SK-N-MC (cell line): ENCODE data around the gene ZCCHC7.
"Not testable (repeated sequence)": the region's sequence is repeated elsewhere in the genome, so short reads cannot be mapped to it uniquely, and the experiment has no call there.

Experiments used
- DNase-seq: peaks from one replicate; pipeline ENCODE4 v3.0.0-alpha.2; 2011; ENCODE audit warnings: low read depth, low spot score
- H3K27ac ChIP-seq: fragments of 200-600 bp; sonication (generic); 2 replicates; pipeline ENCODE4 v1.5.1; 2016; ENCODE audit warnings: mixed run types
- H3K36me3 ChIP-seq: fragments of 200-600 bp; sonication (generic); 2 replicates; pipeline ENCODE4 v1.6.1; 2017; ENCODE audit warnings: antibody characterized with exemption, low read length, mixed read lengths; ENCODE audit not compliant: insufficient read depth
- H3K4me3 ChIP-seq: fragments of 200-600 bp; sonication (generic); 2 replicates; pipeline ENCODE4 v1.5.1; 2016
- H3K9ac ChIP-seq: fragments of 200-600 bp; sonication (generic); 2 replicates; pipeline ENCODE4 v1.8.0; 2017; ENCODE audit warnings: mixed run types, mixed read lengths; ENCODE audit not compliant: insufficient read length
- H3K9me3 ChIP-seq: fragments of 200-600 bp; sonication (generic); 2 replicates; pipeline ENCODE4 v1.6.1; 2017; ENCODE audit warnings: low read depth, mild to moderate bottlenecking, antibody characterized with exemption, low read length, moderate library complexity, mixed read lengths
- EZH2 ChIP-seq: fragments of 200-600 bp; sonication (generic); IDR thresholded peaks from one replicate; pipeline ENCODE4 v1.6.1; 2017; ENCODE audit warnings: antibody characterized with exemption
- FOXP2 ChIP-seq: optimal IDR thresholded peaks from 2 replicates; pipeline ENCODE3; 2011; ENCODE audit warnings: mild to moderate bottlenecking, moderate library complexity; ENCODE audit not compliant: insufficient read depth; ENCODE audit errors: extremely low read length, control extremely low read depth
- POLR2AphosphoS5 ChIP-seq: IDR thresholded peaks from 2 replicates; pipeline ENCODE4 v1.6.1; 2012; ENCODE audit warnings: mild to moderate bottlenecking, low read depth, low read length, borderline replicate concordance

ZCCHC7 gene

DNA sequence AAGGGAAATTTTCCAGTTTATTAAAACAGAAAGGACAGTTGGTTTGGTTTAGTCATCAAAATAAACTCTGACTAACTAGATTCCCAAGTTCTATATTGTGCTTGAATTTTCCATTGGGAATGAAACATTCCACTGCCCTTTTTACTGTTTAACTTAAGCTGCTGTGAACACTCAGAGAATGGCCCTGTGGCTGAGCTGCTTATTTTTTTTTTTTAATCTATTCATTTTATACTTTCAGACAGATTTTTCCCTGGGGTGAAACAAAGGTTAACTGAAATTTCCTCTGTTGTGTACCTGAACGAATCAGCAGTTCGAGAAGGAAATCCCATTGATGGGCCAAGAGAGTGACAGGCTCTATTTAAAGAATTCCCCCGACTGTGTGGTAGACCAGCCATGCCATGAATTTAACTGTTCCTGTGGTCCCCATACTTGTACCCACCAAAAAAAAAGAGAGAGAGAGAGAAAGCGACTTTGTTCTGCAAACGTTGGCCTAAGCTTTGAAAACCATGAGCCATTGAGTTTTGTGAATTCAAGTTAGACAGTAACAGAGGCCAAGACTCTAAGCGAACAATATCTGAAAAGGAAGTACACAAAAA lies 163.5 kb downstream of the ZCCHC7 start:
- Histone ChIP-seq H3K36me3 (no peaks in the 10 kb centered on the region; the same call in 1 of the 2 replicates), H3K9me3 (no peaks in the 10 kb centered on the region), H3K27ac (peak overlapping the region; percentile 80), H3K9ac (peak overlapping the region; percentile 50), H3K4me3 (peak overlapping the region; percentile 29)
- DNase-seq, result no peak
- no peak for TF ChIP-seq FOXP2
- no peak for TF ChIP-seq EZH2
- no peak for TF ChIP-seq POLR2AphosphoS5

DNA sequence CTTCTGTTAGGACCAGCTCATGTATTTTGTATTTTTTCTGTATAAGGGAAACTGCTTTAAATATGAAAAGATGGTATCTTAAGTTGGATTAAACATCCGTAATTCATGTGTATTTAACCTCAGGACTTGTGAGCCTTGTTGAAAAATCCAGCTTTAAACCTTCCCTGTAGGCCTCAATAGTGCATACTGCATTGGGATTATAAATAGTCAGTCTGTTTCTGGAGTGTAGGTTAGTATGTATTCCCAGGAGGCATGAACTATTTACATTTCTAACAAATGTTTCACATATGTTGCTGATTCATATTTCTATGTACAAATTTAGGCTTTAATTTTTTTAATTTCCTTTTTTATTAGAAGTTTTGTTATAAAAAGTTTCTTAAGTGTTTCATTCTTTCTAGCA lies 164.3 kb downstream of the ZCCHC7 start:
- peak overlapping the region; percentile 80 for H3K27ac ChIP-seq
- H3K9ac ChIP-seq, result peak overlapping the region; percentile 50
- no peaks in the 10 kb centered on the region; the same call in 1 of the 2 replicates for H3K36me3 ChIP-seq
- no peak for TF ChIP-seq FOXP2
- TF ChIP-seq EZH2, result no peak
- no peak for TF ChIP-seq POLR2AphosphoS5
- DNase-seq, result no peak
- no peaks in the 10 kb centered on the region for H3K9me3 ChIP-seq
- H3K4me3 ChIP-seq, result peak overlapping the region; percentile 29

DNA sequence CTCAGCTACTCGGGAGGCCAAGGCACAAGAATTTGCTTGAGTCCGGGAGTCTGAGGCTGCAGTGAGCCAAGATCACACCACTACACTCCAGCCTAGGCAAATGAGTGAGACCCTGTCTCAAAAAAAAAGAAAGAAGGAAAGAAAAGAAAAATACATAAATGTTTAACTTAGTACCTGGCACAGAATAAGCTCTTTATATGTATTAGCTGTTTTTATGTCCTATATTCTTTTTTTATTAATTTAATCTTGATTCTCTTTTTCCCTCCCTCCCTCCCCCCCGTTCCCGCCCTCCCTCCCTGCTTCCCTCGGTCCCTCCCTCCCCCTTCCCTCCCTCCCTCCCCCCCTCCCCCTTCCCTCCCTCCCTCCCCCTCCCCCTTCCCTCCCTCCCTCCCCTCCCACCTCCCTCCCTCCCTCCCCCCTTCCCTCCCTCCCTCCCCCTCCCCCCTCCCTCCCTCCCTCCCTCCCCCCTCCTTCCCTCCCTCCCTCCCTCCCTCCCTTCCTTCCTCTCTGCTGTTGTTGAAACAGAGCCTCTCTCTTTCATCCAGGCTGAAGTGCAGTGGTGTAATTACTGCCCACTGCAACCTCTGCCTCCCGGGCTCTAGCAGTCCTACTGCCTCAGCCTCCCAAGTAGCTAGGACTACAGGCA lies 166.3 kb downstream of the ZCCHC7 start:
- Histone ChIP-seq H3K36me3 (no peaks in the 10 kb centered on the region; the same call in 1 of the 2 replicates), H3K27ac (0 out of 2 replicates have a peak overlapping the region, but pooled peaks have one; percentile 25), H3K4me3 (no peak overlapping the region), H3K9ac (no peak overlapping the region), H3K9me3 (no peaks in the 10 kb centered on the region)
- TF ChIP-seq FOXP2, result no peak
- TF ChIP-seq POLR2AphosphoS5, result no peak
- TF ChIP-seq EZH2, result no peak
- DNase-seq, result no peak

DNA sequence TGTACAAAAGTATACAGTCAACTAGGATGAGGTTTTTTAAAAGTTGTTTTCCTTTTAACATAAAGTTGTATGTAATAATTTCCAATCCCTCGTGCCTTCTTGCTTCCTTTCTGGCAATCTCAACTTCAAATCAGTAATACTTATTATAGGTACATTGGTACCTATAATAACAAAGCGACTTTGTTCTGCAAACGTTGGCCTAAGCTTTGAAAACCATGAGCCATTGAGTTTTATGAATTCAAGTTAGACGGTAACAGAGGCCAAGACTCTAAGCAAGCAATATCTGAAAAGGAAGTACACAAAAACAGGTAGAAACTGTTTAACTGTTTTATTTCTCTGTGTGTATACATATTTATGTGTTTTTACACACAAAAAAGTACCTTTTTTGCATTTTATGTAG lies 166.9 kb downstream of the ZCCHC7 start:
- no peak for TF ChIP-seq FOXP2
- TF ChIP-seq EZH2, result no peak
- TF ChIP-seq POLR2AphosphoS5, result no peak
- DNase-seq, result no peak
- no peaks in the 10 kb centered on the region for H3K9me3 ChIP-seq
- H3K27ac ChIP-seq, result no peak overlapping the region
- H3K9ac ChIP-seq, result no peak overlapping the region
- H3K4me3 ChIP-seq, result no peak overlapping the region
- H3K36me3 ChIP-seq, result no peaks in the 10 kb centered on the region; the same call in 1 of the 2 replicates

DNA sequence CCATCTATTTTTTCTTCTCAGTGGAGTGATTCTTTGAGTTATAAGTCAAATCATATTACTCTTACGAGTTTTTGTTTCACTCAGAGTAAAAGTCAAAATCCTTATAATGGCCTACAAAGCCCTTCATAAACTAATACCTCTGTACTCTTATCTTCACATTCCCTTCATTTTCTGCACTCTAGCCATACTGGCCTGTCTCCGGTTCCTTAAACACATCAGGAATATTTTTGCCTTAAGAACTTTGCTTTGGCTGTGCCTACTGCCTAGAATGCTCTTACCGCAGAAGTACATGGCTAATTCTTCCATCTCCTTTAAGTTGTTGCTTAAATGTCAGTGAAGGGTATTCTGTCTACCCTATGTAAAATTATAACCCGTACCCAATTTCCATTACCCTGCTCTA lies 169.3 kb downstream of the ZCCHC7 start:
- no peak overlapping the region for H3K9ac ChIP-seq
- no peaks in the 10 kb centered on the region; the same call in 1 of the 2 replicates for H3K36me3 ChIP-seq
- H3K4me3 ChIP-seq, result no peak overlapping the region
- TF ChIP-seq FOXP2 (no peak), EZH2 (no peak), POLR2AphosphoS5 (no peak)
- DNase-seq, result no peak
- peak overlapping the region; percentile 97 for H3K27ac ChIP-seq
- no peaks in the 10 kb centered on the region for H3K9me3 ChIP-seq

DNA sequence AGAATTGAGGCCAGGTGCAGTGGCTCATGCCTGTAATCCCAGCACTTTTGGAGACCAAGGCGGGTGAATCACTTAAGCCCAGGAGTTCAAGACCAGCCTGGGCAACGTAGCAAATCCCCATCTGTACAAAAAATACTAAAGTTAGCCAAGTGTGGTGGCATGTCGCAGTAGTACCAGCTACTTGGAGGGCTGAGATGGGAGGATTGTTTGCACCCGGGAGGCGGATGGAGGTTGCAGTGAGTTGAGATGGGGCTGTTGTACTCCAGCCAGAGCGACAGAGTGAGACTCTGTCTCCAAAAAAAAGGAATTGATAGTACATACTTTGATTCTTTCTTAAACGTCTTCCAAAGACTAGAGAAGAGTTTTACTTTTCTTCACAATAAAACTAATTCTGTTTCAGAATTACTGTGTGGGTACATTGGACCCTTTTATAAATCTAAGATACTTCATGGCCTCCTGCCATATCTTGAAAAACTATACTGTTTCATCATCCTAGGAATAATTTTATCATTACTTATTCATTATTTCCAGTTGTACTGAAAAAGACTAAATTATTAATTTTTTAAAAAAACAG lies 170.1 kb downstream of the ZCCHC7 start:
- Histone ChIP-seq H3K4me3 (peak overlapping the region; percentile 62), H3K9ac (peak overlapping the region; percentile 73), H3K9me3 (no peaks in the 10 kb centered on the region), H3K27ac (peak overlapping the region; percentile 97), H3K36me3 (no peaks in the 10 kb centered on the region; the same call in 1 of the 2 replicates)
- DNase-seq, result no peak
- no peak for TF ChIP-seq POLR2AphosphoS5
- no peak for TF ChIP-seq EZH2
- TF ChIP-seq FOXP2, result no peak

DNA sequence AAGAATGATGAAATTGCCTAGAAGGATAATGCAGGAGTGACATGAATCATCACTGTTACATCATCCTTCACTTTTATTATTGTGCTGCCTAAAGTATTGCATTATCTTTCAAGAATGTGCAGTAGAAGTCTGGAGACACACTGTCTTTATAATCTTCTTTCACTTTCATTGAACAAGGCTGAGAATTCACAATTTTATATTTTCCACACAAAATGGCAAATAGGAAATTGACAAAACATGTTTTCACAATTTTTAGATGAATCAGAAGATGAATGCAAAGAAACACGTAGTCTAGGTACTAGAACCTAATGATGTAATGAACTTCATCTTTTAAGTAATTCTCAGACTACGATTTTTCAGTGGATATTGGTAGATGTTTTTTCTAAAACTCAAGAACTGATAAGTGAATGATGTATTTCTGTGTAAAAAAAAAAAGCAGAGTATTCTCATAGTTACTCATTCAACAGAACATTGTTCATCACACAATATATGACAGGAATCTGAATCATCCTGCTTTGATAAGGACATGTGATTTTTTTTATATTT lies 170.6 kb downstream of the ZCCHC7 start:
- Histone ChIP-seq H3K9ac (peak overlapping the region; percentile 73), H3K27ac (peak overlapping the region; percentile 97), H3K4me3 (peak overlapping the region; percentile 62), H3K9me3 (no peaks in the 10 kb centered on the region), H3K36me3 (no peaks in the 10 kb centered on the region; the same call in 1 of the 2 replicates)
- no peak for TF ChIP-seq FOXP2
- TF ChIP-seq EZH2, result no peak
- TF ChIP-seq POLR2AphosphoS5, result no peak
- peak; percentile 68 for DNase-seq

DNA sequence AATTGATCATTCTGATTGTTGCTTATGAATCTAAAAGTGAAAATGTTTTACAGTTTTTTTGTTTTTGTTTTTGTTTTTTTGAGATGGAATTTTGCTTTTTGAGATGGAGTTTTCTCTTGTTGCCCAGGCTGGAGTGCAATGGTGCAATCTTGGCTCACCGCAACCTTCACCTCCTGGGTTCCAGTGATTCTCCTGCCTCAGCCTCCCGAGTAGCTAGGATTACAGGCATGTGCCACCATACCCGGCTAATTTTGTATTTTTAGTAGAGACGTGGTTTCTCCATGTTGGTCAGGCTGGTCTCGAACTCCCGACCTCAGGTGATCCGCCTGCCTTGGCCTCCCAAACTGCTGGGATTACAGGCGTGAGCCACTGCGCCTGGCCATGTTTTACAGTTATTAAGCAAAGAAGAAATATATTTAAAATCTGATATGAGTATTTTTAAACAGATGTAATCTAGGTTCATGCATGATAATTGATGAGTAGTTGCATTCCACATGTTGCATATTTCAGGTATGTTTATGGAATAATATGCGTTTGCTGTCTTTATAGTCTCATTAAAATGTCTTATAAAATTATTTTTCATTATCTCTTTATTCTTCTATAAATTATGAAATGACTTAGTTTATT lies 171.4 kb downstream of the ZCCHC7 start:
- not testable (repeated sequence) for H3K9ac ChIP-seq, H3K36me3 ChIP-seq, DNase-seq, H3K9me3 ChIP-seq, H3K4me3 ChIP-seq
- peak overlapping the region; percentile 97 for H3K27ac ChIP-seq
